ENCODE measurements around the gene NLRC5. TPM values are rescaled to one million over a fixed set of nuclear protein-coding genes. Genes with fewer than 3 reads are reported as not detected.

Gene NLRC5
- total RNA-seq, 2 experiments from 2014 or later, result 199 to 305 TPM

- H3K36me3 ChIP-seq (ENCODE audit: insufficient read depth, low read length), result peaks cover 86% of the 10 kb centered on the region
- H3K9me3 ChIP-seq (ENCODE audit: low read length), result no peaks in the 10 kb centered on the region
- H4K20me1 ChIP-seq (ENCODE audit: insufficient read depth, low read length), result no peaks in the 10 kb centered on the region
- TF ChIP-seq EZH2phosphoT487 (IDR thresholded peaks at IDR 0.05; ENCODE audit: borderline replicate concordance, low read depth, low read length) (no peak), CTCF (conservative IDR thresholded peaks at IDR 0.05; ENCODE audit: low read length) (no peak)
- BruUV-seq (replicated peaks), result no TSS peak
- ChIA-PET CTCF (ENCODE audit: unreplicated experiment) (no interaction called here), POLR2A (interaction anchor here (1.2 to 1.5 kb wide), 3 partner anchors 8 to 48 kb away, joined by 3 to 4 read pairs (median 3); no protein-coding TSS in a partner anchor)
- no peak overlapping the region for H3K27ac ChIP-seq (ENCODE audit: low read depth, low read length, poor library complexity, severe bottlenecking)
- H3K4me2 ChIP-seq (ENCODE audit: low read length), result no peak overlapping the region
- no peak overlapping the region for H3K4me3 ChIP-seq (ENCODE audit: low read depth, low read length, poor library complexity, severe bottlenecking)
- intact Hi-C loops (cut with micrococcal nuclease; ENCODE audit: unreplicated experiment), result no loop called here
- peaks cover 35% of the 10 kb centered on the region for H3K4me1 ChIP-seq (ENCODE audit: insufficient read depth, low read length, poor library complexity, severe bottlenecking)
- no peak for DNase-seq (ENCODE audit: low spot score)
- no peak overlapping the region for H2AFZ ChIP-seq (ENCODE audit: low read length)
- H3K79me2 ChIP-seq (ENCODE audit: insufficient read depth, low read depth, low read length), result no peaks in the 10 kb centered on the region
- no peaks in the 10 kb centered on the region for H3K9me2 ChIP-seq (ENCODE audit: insufficient read depth, low read length)
Observed at GRCh38 chr16:57031156-57031555, 41.8 kb downstream of the NLRC5 start.

- H2AFZ ChIP-seq (ENCODE audit: low read length), result no peak overlapping the region
- no TSS peak for BruUV-seq (replicated peaks)
- H3K4me1 ChIP-seq (ENCODE audit: insufficient read depth, low read length, poor library complexity, severe bottlenecking), result peaks cover 47% of the 10 kb centered on the region
- no peaks in the 10 kb centered on the region for H3K9me3 ChIP-seq (ENCODE audit: low read length)
- ChIA-PET POLR2A (interaction anchor here (1.2 kb wide), 2 partner anchors 22 to 50 kb away, joined by 3 to 4 read pairs; no protein-coding TSS in a partner anchor), CTCF (ENCODE audit: unreplicated experiment) (no interaction called here)
- H3K36me3 ChIP-seq (ENCODE audit: insufficient read depth, low read length), result peaks cover 86% of the 10 kb centered on the region
- no peak for DNase-seq (ENCODE audit: low spot score)
- no peak overlapping the region for H3K4me3 ChIP-seq (ENCODE audit: low read depth, low read length, poor library complexity, severe bottlenecking)
- no peaks in the 10 kb centered on the region for H3K79me2 ChIP-seq (ENCODE audit: insufficient read depth, low read depth, low read length)
- no peak overlapping the region for H3K4me2 ChIP-seq (ENCODE audit: low read length)
- H3K27ac ChIP-seq (ENCODE audit: low read depth, low read length, poor library complexity, severe bottlenecking), result no peak overlapping the region
- H4K20me1 ChIP-seq (ENCODE audit: insufficient read depth, low read length), result no peaks in the 10 kb centered on the region
- H3K9me2 ChIP-seq (ENCODE audit: insufficient read depth, low read length), result no peaks in the 10 kb centered on the region
- no peak for TF ChIP-seq CTCF (conservative IDR thresholded peaks at IDR 0.05; ENCODE audit: low read length)
- TF ChIP-seq EZH2phosphoT487 (IDR thresholded peaks at IDR 0.05; ENCODE audit: borderline replicate concordance, low read depth, low read length), result no peak
- intact Hi-C loops (cut with micrococcal nuclease; ENCODE audit: unreplicated experiment), result no loop called here
Observed at GRCh38 chr16:57032346-57032745, 43.0 kb downstream of the NLRC5 start.

- peaks cover 86% of the 10 kb centered on the region for H3K36me3 ChIP-seq (ENCODE audit: insufficient read depth, low read length)
- H3K4me1 ChIP-seq (ENCODE audit: insufficient read depth, low read length, poor library complexity, severe bottlenecking), result peaks cover 47% of the 10 kb centered on the region
- no TSS peak for BruUV-seq (replicated peaks)
- ChIA-PET POLR2A (interaction anchor here (1.4 kb wide), 1 partner anchor 11 kb away, joined by 3 read pairs; no protein-coding TSS in a partner anchor), CTCF (ENCODE audit: unreplicated experiment) (no interaction called here)
- no peaks in the 10 kb centered on the region for H3K79me2 ChIP-seq (ENCODE audit: insufficient read depth, low read depth, low read length)
- no peaks in the 10 kb centered on the region for H3K9me3 ChIP-seq (ENCODE audit: low read length)
- H4K20me1 ChIP-seq (ENCODE audit: insufficient read depth, low read length), result no peaks in the 10 kb centered on the region
- no peak for TF ChIP-seq CTCF (conservative IDR thresholded peaks at IDR 0.05; ENCODE audit: low read length)
- TF ChIP-seq EZH2phosphoT487 (IDR thresholded peaks at IDR 0.05; ENCODE audit: borderline replicate concordance, low read depth, low read length), result no peak
- H3K9me2 ChIP-seq (ENCODE audit: insufficient read depth, low read length), result no peaks in the 10 kb centered on the region
- H3K27ac ChIP-seq (ENCODE audit: low read depth, low read length, poor library complexity, severe bottlenecking), result peak overlapping the region; percentile 18
- H3K4me3 ChIP-seq (ENCODE audit: low read depth, low read length, poor library complexity, severe bottlenecking), result no peak overlapping the region
- no peak overlapping the region for H3K4me2 ChIP-seq (ENCODE audit: low read length)
- H2AFZ ChIP-seq (ENCODE audit: low read length), result no peak overlapping the region
- no peak for DNase-seq (ENCODE audit: low spot score)
- intact Hi-C loops (cut with micrococcal nuclease; ENCODE audit: unreplicated experiment), result no loop called here
Observed at GRCh38 chr16:57032931-57033330, 43.6 kb downstream of the NLRC5 start.
